ENCODE measurements around the gene GSTM4.

GSTM4 gene

DNA sequence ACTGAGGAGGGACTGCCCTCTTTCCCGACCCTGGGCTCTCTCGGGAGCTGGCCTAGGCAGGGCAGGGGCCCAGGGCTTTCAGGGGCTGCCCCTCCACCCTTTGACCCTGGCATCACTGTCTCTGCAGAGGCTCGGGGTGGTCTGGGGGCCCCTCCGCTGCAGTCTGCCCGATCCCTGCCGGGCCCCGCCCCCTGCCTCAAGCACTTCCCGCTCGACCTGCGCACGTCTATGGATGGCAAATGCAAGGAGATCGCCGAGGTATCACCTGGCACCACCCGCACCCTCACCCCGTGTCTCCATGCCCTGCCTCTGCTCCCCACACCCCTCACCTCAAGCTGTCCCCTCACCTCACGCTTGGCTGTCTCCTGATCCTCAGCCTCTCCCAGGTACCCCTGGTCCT, 30.7 kb upstream of the GSTM4 start:
- DNase-seq, result no peak

DNA sequence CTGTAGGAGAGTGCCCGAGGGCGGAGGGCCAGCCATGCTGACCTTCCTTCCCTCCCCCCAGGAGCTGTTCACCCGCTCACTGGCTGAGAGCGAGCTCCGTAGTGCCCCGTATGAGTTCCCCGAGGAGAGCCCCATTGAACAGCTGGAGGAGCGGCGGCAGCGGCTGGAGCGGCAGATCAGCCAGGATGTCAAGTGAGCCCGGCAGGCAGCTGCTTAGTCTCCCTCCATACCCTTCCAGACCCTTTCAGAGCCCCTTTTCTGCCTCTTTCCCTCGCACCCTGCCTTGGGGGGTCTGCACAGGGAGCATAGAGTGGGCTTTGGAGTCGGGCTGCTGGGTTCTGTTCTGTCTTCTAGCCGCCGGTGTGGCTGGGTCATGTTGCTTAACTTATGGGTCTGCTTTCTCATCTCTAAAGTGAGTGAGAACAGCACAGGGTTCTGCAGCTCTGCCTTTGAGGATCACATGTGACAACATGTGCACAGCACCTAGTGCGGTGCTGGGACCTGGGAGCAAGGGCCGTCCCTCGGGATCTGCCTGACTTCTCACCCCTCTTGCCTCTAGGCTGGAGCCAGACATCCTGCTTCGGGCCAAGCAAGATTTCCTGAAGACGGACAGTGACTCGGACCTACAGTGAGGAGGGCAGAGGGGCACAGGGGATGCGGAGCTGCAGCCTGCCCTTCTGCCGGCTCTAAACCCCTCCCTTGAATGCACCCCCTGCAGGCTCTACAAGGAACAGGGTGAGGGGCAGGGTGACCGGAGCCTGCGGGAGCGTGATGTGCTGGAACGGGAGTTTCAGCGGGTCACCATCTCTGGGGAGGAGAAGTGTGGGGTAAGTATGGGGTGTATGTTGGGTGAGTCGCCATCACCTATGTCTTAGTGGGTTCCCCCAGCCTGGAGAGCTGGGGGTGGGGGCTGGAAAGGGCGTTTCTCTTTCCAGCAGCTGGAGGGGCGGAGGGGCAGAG, 30.0 kb upstream of the GSTM4 start:
- DNase-seq, result no peak

DNA sequence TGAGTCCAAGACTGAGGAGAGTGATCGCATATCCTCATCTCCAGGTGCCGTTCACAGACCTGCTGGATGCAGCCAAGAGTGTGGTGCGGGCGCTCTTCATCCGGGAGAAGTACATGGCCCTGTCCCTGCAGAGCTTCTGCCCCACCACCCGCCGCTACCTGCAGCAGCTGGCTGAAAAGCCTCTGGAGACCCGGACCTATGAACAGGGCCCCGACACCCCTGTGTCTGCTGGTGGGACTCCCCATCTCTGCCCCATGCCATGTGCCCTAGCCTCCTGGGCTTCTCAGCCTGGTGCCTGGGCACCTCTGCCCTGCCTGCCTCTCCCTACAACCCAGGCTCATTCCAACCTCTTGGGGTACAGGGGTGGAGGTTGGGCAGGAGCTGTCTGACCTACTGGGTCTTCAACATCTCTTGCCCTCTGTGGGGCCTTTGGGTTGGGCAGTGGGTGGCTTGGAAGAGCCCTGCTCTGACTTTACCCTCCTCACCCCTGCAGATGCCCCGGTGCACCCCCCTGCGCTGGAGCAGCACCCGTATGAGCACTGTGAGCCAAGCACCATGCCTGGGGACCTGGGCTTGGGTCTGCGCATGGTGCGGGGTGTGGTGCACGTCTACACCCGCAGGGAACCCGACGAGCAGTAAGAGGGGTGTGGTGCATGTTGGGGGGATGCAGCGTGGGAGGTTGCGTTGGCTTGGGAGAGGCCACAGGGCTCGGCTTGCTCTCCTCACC, 29.1 kb upstream of the GSTM4 start:
- DNase-seq, result no peak

DNA sequence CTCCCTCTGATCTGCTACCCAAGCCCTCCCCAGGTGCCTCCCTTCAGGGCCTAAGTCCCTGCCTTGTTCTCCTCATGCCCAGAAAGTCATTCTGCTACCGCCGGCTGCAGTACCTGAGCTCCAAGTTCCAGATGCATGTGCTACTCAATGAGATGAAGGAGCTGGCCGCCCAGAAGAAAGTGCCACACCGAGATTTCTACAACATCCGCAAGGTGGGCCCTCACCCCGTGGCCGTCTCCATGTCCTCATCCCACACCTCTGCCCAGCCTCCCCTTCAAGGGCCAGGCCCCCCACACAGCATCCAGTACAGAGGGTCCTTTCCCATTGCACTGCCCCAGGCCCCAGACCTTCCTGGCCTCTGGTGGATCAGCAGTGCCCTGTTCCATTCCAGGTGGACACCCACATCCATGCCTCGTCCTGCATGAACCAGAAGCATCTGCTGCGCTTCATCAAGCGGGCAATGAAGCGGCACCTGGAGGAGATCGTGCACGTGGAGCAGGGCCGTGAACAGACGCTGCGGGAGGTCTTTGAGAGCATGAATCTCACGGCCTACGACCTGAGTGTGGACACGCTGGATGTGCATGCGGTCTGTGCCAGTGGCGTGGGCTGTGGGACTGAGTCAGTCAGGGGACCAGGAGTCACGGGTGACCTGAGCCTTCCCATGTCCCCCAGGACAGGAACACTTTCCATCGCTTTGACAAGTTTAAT, 28.1 kb upstream of the GSTM4 start:
- DNase-seq, result no peak

DNA sequence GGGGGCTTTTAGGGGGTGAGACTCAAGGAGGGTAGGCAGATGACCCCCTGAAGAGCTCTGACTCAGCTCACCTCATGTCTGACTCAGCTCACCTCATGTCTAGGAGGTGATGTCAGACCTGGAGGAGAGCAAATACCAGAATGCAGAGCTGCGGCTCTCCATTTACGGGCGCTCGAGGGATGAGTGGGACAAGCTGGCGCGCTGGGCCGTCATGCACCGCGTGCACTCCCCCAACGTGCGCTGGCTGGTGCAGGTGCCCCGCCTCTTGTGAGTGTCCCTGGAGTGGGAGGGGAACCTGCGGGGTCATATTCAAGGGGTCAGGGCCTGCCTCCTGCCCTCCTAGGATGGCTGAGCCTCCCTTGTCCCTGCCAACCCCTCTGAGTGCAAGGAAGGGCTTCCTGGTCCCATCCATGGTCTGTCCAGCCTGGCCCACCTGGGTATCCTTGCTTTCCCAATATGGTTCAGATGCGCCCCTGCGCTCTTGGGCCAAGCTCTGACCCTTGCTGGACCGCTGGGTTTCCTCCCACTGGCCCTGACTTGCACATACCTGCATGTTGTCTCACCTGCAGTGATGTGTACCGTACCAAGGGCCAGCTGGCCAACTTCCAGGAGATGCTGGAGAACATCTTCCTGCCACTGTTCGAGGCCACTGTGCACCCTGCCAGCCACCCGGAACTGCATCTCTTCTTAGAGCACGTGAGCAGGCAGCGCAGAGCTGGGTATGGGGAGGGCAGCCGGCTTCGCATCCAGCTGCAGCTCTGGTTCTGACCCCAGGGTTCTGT, 27.2 kb upstream of the GSTM4 start:
- DNase-seq, result no peak

DNA sequence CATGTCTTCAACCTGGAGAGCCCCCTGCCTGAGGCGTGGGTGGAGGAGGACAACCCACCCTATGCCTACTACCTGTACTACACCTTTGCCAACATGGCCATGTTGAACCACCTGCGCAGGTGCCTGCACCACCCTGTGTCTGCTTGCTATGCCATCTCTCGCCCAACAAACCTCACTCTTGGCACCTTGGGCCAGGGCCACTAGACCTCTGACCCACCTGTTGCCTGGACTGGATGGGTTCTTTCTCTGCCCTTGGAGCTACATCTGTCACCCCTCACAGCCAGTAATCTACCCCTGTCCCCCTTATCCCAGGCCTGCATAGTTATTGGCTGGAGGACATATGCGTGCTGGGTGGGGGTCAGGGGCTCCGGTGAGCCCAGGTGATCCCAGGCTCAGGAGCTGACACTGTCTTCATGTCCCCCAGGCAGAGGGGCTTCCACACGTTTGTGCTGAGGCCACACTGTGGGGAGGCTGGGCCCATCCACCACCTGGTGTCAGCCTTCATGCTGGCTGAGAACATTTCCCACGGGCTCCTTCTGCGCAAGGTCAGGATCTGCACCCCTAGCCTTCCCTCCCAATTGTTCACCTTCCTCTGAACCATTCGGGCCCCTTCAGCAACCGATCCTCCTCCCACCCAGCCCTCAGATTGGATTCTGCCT, 26.4 kb upstream of the GSTM4 start:
- no peak for DNase-seq

DNA sequence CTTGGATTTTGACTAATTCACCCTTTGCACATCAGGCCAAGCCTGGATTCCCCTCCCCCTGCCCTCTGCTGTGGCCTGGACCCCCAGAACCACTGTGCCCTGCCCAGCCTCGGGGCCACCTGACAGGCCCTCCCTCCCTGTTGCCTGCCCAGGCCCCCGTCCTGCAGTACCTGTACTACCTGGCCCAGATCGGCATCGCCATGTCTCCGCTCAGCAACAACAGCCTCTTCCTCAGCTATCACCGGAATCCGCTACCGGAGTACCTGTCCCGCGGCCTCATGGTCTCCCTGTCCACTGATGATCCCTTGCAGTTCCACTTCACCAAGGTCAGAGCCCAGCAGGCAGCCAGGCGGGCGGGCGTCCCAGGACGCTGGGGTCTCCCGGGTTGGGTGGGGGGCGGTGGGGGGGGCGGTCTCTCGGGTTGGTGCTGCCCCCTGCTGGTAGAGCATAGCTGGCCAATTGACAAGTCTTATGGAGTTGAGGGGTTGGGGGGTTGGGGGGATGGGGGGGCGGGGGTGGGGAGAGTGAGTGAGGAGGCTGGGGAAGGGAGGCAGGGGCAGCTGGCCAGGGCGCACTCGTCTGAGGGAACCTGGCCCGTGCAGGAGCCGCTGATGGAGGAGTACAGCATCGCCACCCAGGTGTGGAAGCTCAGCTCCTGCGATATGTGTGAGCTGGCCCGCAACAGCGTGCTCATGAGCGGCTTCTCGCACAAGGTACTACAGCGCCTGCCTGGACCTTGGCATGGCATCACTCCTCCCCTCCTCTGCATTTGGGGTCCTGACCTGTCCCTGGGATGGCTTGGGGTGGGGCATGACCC, 25.6 kb upstream of the GSTM4 start:
- DNase-seq, result no peak

DNA sequence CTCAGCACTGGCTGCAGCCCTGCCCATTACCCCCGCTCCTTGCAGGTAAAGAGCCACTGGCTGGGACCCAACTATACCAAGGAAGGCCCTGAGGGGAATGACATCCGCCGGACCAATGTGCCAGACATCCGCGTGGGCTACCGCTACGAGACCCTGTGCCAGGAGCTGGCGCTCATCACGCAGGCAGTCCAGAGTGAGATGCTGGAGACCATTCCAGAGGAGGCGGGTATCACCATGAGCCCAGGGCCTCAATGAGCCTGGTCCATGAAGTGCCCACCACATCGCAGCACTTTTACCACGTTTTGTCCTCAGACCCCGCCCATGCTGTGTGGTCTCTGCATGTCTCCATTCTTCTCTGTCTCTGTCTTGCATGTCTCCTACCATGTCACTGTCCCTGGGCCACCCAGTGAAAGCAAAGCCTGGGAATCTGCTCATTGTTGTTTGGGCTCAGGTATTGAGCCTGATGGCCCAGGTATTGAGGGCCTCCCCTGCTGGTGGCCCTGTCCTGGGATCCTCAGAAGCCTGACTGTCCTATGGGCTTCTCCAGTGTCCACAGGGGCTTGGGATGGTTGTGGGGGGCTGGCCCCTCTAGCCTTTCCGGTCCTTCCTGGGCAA, 24.9 kb upstream of the GSTM4 start:
- no peak for DNase-seq

DNA sequence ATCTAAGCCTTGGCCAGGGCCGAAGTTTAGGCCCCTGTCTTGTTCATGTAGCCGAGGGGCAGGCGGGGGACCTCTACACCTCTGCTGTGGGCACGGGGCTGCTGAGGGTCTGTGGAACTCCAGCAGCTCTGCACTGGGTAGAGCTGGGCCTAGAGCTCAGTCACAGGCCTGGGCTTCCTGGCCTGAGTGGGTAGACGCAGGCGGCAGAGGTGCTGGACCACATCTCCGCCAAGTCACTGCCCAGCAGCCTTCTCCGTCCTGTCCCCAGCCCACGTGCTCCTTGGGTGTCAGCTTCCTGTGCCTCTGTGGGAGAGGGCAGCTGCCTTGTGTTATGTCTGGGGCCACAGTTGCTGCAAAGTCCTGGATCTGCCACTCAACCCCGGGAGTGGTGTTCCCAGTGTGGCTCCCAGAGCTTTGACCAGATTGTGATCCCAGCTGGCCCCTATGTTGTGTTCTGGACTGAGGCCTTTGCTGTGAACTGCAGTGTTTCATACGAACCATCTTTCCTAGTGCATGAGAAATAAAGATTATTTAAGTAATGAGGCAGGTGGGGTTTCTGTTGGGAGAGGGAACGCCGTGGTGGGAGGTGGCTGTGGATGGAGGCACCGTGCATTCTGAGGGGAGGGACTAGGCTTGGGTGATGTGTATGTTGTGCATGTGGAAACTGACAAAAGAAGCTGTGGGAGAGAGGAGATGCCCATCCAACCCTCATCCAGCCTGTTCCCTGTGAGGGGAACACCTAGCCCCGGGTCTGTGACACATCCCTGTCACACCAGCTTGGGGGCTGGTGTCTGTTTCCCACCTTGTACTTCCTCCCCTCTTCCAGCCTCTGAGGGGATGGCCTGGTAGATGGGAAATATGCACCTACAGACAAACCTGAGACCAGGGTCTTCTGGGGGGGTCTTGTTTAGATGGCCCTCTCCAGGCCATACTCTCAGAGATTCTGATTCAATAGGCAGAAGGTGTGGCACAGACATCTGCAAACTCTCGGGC, 24.1 kb upstream of the GSTM4 start:
- DNase-seq, result no peak

DNA sequence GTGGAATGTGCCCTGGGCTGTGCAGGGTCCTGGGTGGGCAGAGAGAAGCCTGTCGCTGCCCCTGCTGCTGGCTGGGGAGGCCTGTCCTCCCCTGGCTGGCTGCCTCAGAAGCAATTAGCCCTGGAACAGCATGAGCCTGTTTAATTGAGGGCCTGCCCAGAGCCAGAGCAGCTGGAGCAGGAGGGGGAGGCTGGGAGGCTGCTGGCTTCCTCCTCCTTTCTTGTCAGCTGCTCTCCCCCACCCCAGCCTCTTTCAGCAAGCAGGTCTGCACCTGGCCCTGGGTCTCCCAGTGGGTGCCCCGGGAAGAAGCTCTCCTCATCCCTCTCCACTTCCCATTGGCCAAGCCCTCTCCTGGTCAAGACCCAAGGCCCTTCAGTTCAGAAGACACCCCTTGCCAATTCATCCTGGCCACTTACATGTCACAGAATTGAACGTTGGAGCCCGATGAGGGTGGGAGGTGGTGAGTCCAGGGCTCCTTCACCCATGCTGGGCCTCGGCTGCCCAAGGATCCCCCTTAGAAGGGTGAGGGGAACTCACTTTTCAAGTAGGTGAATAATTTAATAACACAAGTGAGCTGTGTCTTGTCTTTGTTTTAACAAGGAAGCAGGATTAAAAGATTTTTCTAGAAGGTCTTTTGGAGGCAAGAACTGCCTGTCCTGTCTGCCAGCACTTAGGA, 23.1 kb upstream of the GSTM4 start:
- no peak for DNase-seq

DNA sequence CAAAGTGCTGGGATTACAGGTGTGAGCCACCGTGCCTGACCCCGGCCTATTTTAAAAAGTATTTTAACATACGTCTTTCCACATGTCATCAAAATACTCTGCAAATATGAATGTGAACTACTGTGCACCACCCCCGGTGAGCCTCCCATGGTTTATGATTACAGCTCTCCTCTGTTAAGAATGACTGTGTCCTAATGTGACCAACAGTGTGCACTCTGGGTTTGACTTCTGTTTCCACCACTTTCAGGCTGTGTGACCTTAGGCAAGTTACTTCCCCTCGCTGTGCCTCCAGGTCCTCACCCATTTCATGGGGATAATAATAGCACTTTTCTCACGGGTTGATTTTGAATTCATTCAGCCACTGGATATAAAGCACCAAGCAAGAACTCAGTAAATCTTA, 21.6 kb upstream of the GSTM4 start:
- DNase-seq, result no peak

DNA sequence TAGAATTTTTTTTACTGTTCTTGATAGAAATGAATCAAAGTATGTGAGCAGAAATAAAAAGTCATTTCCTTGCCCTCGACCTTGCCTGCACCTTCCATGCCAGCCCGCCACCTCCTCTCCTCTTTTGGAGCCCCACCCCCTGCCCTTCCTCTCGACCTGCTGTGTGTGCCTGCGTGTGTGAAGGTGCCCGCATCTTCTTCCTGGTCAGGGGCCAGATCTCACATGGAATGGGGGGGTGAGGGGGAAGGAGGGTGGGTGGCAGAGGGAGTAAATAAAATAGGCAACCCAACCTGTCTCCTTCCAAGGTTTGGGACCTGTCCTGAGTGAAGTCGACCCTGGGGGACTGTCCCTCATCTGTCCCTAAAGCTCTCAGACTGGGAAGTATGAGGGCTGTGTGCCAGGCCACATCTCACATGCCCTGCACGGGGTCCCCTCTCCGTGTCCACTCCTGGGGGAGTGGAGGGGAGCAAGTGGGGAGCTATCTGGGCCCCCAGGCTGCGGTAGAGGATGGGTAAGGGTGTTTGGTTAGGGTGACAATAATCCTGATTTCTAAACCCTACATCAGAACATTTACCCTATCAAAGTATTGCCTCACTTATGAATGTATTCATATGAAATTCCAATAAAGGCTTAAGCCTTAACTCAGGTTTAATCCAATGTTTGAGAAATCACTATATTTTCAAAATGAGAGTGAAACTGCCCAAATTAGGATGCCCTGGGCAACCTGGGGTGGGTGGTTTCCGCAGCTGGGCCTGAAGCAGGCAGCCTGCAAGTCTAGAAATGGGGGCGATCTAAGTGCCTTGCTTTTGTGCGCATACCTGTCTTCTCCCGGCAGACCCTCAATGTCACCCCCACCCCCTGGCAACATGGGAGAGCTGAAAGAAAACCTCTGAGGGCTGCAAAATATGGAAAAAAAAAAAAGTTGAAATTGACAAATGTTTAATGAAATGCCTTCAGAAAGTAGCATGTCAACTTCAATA, 20.8 kb upstream of the GSTM4 start:
- DNase-seq, result no peak

DNA sequence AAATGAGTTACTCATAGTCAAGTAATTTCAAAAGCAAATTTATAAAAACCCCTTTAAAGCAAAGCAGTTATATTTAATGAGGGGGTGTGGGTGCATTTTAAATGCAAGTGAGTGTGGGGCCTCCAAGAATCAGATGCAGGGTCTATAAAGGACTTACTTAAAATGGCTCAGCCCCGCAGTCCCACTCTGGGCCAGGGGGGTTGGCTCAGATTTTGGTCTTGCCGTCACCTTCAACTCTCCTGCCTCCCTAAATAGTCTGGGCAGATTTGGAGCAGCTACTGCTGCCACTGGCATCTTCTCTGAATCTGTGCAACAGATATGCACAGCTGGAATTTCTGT, 20.1 kb upstream of the GSTM4 start:
- DNase-seq, result no peak

DNA sequence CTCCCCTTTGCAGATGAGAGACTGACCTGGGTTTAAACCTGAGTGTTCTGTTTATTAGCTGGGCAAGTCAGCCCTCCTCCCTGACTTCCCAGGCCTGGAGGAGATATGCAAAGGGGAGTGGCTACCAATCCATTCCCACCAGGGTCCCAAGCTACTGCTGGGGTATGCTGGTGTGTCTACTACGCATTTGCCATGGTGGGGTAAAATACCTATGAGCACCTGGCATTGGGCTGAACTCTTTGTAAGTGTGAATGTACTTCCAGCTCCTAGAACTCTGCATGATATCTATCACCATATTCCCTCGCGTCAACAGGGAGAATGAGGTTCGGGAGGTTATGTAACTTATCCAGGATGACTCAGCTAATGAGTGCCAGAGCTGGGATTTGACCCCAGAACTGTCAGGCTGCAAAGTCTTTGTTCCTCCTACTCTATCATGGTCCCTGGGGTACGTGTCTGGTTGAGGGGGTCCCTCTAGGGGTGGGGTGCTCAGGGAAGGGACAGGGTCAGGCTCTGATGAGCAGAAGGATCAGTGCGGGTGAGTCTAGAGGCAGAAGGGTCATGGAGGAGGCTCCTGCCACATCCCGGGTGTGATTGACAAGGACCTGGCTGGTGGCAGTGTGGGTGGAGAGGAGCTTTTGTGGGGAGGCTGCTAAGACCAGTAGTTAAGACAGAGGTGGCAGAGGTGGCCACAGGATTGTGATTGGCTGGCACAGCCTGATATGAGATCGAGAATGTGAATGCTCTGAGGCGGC, 19.5 kb upstream of the GSTM4 start:
- DNase-seq, result no peak

DNA sequence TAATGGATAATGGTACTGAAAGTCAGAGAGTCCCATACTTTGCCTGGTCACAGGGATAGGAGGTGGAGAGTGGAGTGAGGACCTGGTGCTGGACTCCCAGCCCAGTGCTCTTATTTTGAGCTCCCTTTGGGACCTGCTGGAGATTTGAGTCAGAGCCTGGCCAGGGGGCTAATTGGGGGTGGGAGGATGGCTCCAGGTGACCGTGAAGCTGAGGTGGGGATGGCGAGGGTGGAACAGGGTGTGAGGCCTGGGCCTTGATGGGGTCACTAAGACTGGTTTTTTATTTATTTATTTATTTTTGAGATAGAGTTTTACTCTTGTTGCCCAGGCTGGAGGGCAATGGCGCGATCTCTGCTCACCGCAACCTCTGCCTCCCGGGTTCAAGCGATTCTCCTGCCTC, 18.5 kb upstream of the GSTM4 start:
- no peak for DNase-seq

DNA sequence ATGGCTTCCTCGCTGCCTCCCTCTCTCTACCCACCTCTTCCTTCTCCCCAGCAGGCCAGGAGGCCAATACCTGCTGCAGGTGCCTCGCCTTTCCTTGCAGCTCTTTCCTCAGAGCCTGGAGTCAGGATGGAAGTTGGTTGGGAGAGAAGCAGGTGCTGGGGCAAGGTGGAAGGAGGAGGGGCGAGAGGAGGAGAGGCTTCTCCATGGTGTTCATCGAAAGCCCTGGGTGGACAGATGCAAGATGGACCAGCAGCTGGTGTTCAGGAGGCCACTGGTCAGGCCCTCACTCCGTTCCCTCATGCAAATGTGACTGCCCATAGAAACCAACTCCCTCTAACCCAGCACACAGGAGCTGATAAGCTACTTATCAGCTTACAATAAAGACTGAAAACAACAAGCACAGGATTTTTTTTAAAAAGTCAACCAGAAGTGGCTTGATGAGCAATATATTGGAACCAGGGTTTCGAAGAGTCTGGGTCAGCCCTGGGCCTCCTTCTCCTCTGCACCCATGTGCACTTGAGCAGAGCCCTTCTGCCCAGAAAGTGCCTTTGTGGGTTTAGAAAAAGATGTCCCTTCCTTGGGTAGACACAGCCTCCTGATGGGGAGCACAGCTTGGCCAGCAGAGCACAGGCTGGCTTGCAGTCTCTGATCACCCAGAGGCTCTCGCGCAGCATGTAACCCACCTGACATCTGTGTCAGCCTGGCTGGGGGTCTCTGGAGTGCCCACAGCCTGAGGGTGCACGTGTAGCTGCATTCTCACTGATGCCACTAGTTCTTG, 16.6 kb upstream of the GSTM4 start:
- DNase-seq, result no peak

Data from amniotic stem cell (primary cell).